Neural cell (in vitro differentiated cells): ENCODE data around the gene ITGA1. TPM values are rescaled to one million over a fixed set of nuclear protein-coding genes. Genes with fewer than 3 reads are reported as not detected.

Experiments used
- H2AFZ ChIP-seq: fragments of 200-600, 300-800 bp; sonication (generic), shearing (Covaris generic); 2 replicates; pipeline ENCODE4 v1.6.0; 2014; ENCODE audit warnings: low read depth, mild to moderate bottlenecking, antibody characterized with exemption, low read length, moderate library complexity
- H3F3A ChIP-seq: fragments of 200-600 bp; shearing (Covaris generic); 2 replicates; pipeline ENCODE4 v1.6.1; 2016; ENCODE audit warnings: mild to moderate bottlenecking, moderate library complexity, mixed read lengths, antibody characterized with exemption, low read length; ENCODE audit not compliant: insufficient read depth, poor library complexity, severe bottlenecking
- H3K27ac ChIP-seq: fragments of 200-600, 300-800 bp; sonication (generic), shearing (Covaris generic); 2 replicates; pipeline ENCODE4 v1.5.1; 2014; ENCODE audit warnings: mild to moderate bottlenecking, low read length, moderate library complexity
- H3K27me3 ChIP-seq: fragments of 300-800, 200-600 bp; sonication (generic), shearing (Covaris generic); 2 replicates; pipeline ENCODE4 v1.6.0; 2014; ENCODE audit warnings: mild to moderate bottlenecking, low read depth, low read length, moderate library complexity; ENCODE audit not compliant: insufficient read depth
- H3K36me3 ChIP-seq: fragments of 300-800, 200-600 bp; sonication (generic), shearing (Covaris generic); 2 replicates; pipeline ENCODE4 v1.5.1; 2014; ENCODE audit warnings: mild to moderate bottlenecking, antibody characterized with exemption, low read length, moderate library complexity; ENCODE audit not compliant: insufficient read depth
- H3K4me2 ChIP-seq: fragments of 300-800, 200-600 bp; sonication (generic), shearing (Covaris generic); 2 replicates; pipeline ENCODE4 v1.6.0; 2014; ENCODE audit warnings: mild to moderate bottlenecking, low read length
- H3K4me3 ChIP-seq: fragments of 300-800, 200-600 bp; sonication (generic), shearing (Covaris generic); 2 replicates; pipeline ENCODE4 v1.5.1; 2014; ENCODE audit warnings: mild to moderate bottlenecking, low read length, moderate library complexity
- H3K79me2 ChIP-seq: fragments of 200-600 bp; shearing (Covaris generic); replicated peaks from 2 replicates; pipeline ENCODE4 v1.6.0; 2014; ENCODE audit warnings: mild to moderate bottlenecking, low read length, moderate library complexity; ENCODE audit not compliant: insufficient read depth
- H3K9ac ChIP-seq: fragments of 300-800, 200-600 bp; sonication (generic), shearing (Covaris generic); 2 replicates; pipeline ENCODE4 v1.6.1; 2016; ENCODE audit warnings: mild to moderate bottlenecking, low read length, mixed read lengths
- H3K9me2 ChIP-seq: fragments of 200-600 bp; shearing (Covaris generic); 2 replicates; pipeline ENCODE4 v1.6.1; 2016; ENCODE audit warnings: mild to moderate bottlenecking, low read length, mixed read lengths; ENCODE audit not compliant: insufficient read depth
- H3K9me3 ChIP-seq: fragments of 200-600, 300-800 bp; sonication (generic), shearing (Covaris generic); 2 replicates; pipeline ENCODE4 v1.6.1; 2016; ENCODE audit warnings: mild to moderate bottlenecking, mixed run types, low read length, moderate library complexity, mixed read lengths
- H4K20me1 ChIP-seq: fragments of 200-600 bp; shearing (Covaris generic); 2 replicates; pipeline ENCODE4 v1.6.1; 2016; ENCODE audit warnings: mild to moderate bottlenecking, mixed run types; ENCODE audit not compliant: insufficient read depth
- CTCF ChIP-seq: fragments of 450-650 bp; IDR thresholded peaks from 2 replicates; pipeline ENCODE4 v1.5.1; 2014; ENCODE audit warnings: antibody characterized with exemption, mild to moderate bottlenecking, moderate library complexity; ENCODE audit not compliant: poor library complexity, severe bottlenecking
- EP300 ChIP-seq: fragments of 450-650 bp; conservative IDR thresholded peaks from 2 replicates; pipeline ENCODE4 v1.6.1; 2014; ENCODE audit warnings: antibody characterized with exemption, mild to moderate bottlenecking, moderate library complexity; ENCODE audit not compliant: poor library complexity, severe bottlenecking
- EZH2 ChIP-seq: fragments of 200-600, 300-800 bp; shearing (Covaris generic), sonication (generic); IDR thresholded peaks from 2 replicates; pipeline ENCODE4 v1.6.1; 2014; ENCODE audit warnings: antibody characterized with exemption, low read length, borderline replicate concordance, mild to moderate bottlenecking; ENCODE audit not compliant: insufficient read depth, poor library complexity, severe bottlenecking
- MXI1 ChIP-seq: fragments of 450-650 bp; conservative IDR thresholded peaks from 2 replicates; pipeline ENCODE4 v1.6.1; 2014; ENCODE audit warnings: antibody characterized with exemption, mild to moderate bottlenecking; ENCODE audit not compliant: poor library complexity, severe bottlenecking
- POLR2AphosphoS5 ChIP-seq: IDR thresholded peaks from 2 replicates; pipeline ENCODE4 v1.6.1; 2012
- RAD21 ChIP-seq: fragments of 450-650 bp; conservative IDR thresholded peaks from 2 replicates; pipeline ENCODE4 v1.6.1; 2014; ENCODE audit warnings: antibody characterized with exemption, mild to moderate bottlenecking, moderate library complexity
- REST ChIP-seq: IDR thresholded peaks from 2 replicates; pipeline ENCODE4 v1.6.1; 2012; ENCODE audit warnings: borderline replicate concordance
- SMC3 ChIP-seq: fragments of 450-650 bp; conservative IDR thresholded peaks from 2 replicates; pipeline ENCODE4 v1.6.1; 2014; ENCODE audit warnings: antibody characterized with exemption, mild to moderate bottlenecking, moderate library complexity; ENCODE audit not compliant: poor library complexity
- TAF1 ChIP-seq: IDR thresholded peaks from 2 replicates; pipeline ENCODE4 v1.6.1; 2012; ENCODE audit warnings: low read depth
- polyA plus RNA-seq: library from polyadenylated mRNA; depleted of rRNA; stranded (reverse); fragments of >200 nt; gene quantifications from 2 replicates; pipeline ENCODE4 v1.2.3, GENCODE V29; 2014

Gene ITGA1
- polyA plus RNA-seq, 1 donor from 2014 or later: 0.15 TPM

- no peaks in the 10 kb centered on the region for H3F3A ChIP-seq
- H4K20me1 ChIP-seq: no peaks in the 10 kb centered on the region
- H3K9me3 ChIP-seq: no peaks in the 10 kb centered on the region
- H3K27ac ChIP-seq: no peak overlapping the region
- no peaks in the 10 kb centered on the region for H3K27me3 ChIP-seq
- no peaks in the 10 kb centered on the region for H3K9me2 ChIP-seq
- TF ChIP-seq CTCF (no peak), TAF1 (no peak), REST (no peak), EP300 (no peak), EZH2 (no peak), MXI1 (no peak), RAD21 (no peak), SMC3 (no peak), POLR2AphosphoS5 (no peak)
- H3K9ac ChIP-seq: no peak overlapping the region
- no peak overlapping the region for H3K4me3 ChIP-seq
- H2AFZ ChIP-seq: no peak overlapping the region
- no peak overlapping the region for H3K4me2 ChIP-seq
- no peaks in the 10 kb centered on the region for H3K79me2 ChIP-seq
- no peaks in the 10 kb centered on the region for H3K36me3 ChIP-seq
Observed at GRCh38 chr5:52810426-52810825, 22.7 kb downstream of the ITGA1 start.

GRCh38 chr5:52811067-52811749 is 23.5 kb downstream of the ITGA1 start:
- Histone ChIP-seq H3K36me3 (no peaks in the 10 kb centered on the region), H3K79me2 (no peaks in the 10 kb centered on the region), H3K9me3 (no peaks in the 10 kb centered on the region), H4K20me1 (no peaks in the 10 kb centered on the region), H3F3A (no peaks in the 10 kb centered on the region), H3K27me3 (no peaks in the 10 kb centered on the region), H2AFZ (no peak overlapping the region), H3K27ac (no peak overlapping the region), H3K9ac (no peak overlapping the region), H3K9me2 (no peaks in the 10 kb centered on the region), H3K4me3 (no peak overlapping the region), H3K4me2 (no peak overlapping the region)
- TF ChIP-seq SMC3 (no peak), TAF1 (no peak), EZH2 (no peak), RAD21 (no peak), CTCF (no peak), REST (no peak), MXI1 (no peak), EP300 (no peak), POLR2AphosphoS5 (no peak)
